ENCODE data around the gene ZNF276.

The ZNF276 gene

DNA sequence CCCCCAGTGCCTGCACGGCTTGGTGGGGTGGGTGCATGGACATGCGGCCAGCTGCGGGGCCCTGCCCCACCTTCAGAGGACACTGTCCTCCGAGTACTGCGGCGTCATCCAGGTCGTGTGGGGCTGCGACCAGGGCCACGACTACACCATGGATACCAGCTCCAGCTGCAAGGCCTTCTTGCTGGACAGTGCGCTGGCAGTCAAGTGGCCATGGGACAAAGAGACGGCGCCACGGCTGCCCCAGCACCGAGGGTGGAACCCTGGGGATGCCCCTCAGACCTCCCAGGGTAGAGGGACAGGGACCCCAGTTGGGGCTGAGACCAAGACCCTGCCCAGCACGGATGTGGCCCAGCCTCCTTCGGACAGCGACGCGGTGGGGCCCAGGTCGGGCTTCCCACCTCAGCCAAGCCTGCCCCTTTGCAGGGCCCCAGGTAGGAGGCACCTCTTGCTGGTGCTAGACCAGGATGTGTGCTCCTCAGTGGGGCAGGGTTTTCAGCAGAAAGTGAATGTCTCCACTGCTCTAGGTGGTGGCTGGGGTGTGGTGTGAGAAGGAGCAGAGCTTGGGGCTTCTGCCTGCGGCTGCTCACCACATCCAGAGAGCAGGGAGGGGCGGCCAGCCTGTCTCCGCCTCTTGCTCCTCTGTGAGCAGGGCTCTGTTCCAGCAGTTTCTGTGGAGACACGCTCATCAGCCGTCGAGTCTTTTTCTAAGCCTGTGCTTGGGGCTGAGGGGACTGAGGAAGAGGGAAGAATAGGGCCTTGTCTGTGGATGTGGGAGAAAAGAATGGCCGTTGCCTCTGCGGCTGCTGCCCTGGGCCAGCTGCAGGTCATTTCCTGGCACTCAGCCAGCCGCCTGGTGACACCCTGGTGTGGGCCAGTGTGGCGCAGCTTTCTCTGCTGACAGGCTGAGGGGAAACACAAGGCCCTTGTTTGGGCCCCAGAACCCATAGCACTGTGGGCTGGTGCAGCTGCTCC lies 2.2 kb downstream of the ZNF276 start:
- H3K4me3 ChIP-seq (ENCODE audit: low read depth in 1 of 2, low read length in 1 of 2), result peak overlapping the region; percentile 86 to 96
- peak overlapping the region; percentile 100 for H3K27ac ChIP-seq
- H3K27me3 ChIP-seq, result no peaks in the 10 kb centered on the region
- peaks cover 61% of the 10 kb centered on the region for H3K36me3 ChIP-seq
- no peaks in the 10 kb centered on the region for H3K9me3 ChIP-seq
- H3K4me1 ChIP-seq (ENCODE audit: control insufficient read depth in 1 of 2, insufficient read depth in 1 of 2, low read depth in 1 of 2, low read length in 1 of 2), result peaks cover 46 to 52% of the 10 kb centered on the region in 2 experiments
- TF ChIP-seq, protein P1, sequence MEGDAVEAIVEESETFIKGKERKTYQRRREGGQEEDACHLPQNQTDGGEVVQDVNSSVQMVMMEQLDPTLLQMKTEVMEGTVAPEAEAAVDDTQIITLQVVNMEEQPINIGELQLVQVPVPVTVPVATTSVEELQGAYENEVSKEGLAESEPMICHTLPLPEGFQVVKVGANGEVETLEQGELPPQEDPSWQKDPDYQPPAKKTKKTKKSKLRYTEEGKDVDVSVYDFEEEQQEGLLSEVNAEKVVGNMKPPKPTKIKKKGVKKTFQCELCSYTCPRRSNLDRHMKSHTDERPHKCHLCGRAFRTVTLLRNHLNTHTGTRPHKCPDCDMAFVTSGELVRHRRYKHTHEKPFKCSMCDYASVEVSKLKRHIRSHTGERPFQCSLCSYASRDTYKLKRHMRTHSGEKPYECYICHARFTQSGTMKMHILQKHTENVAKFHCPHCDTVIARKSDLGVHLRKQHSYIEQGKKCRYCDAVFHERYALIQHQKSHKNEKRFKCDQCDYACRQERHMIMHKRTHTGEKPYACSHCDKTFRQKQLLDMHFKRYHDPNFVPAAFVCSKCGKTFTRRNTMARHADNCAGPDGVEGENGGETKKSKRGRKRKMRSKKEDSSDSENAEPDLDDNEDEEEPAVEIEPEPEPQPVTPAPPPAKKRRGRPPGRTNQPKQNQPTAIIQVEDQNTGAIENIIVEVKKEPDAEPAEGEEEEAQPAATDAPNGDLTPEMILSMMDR (IDR thresholded peaks at IDR 0.05), result no peak

GRCh38 chr16:89727406-89728120 lies 6.2 kb downstream of the ZNF276 start:
- H3K27ac ChIP-seq, result peak overlapping the region; percentile 42
- H3K4me3 ChIP-seq (ENCODE audit: low read depth in 1 of 2, low read length in 1 of 2), result no peak overlapping the region
- H3K36me3 ChIP-seq, result peaks cover 100% of the 10 kb centered on the region
- no peaks in the 10 kb centered on the region for H3K9me3 ChIP-seq
- peaks cover 22 to 29% of the 10 kb centered on the region in 2 experiments for H3K4me1 ChIP-seq (ENCODE audit: control insufficient read depth in 1 of 2, insufficient read depth in 1 of 2, low read depth in 1 of 2, low read length in 1 of 2)
- TF ChIP-seq, protein P1 (IDR thresholded peaks at IDR 0.05), result no peak
- no peaks in the 10 kb centered on the region for H3K27me3 ChIP-seq

DNA sequence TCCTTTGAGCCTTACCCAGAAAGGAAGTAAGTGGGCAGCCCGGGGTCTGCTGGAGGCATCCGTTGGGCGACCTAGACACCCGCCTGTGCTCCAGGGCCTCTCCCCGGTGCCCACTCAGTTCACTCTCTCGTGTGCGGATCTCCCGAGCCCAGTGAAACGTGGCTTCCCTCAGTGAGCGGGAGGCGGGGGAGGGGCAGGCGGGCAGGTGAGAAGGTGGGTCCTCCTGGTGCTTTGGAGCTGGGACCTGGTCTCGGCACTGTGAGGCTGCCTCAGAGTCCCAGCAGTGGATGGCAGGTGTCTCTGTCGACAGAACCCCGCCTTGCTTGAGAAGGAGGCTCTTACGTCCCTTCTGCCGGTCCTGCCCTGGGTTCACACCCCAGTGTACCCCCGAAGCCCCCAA lies 8.0 kb downstream of the ZNF276 start:
- H3K9me3 ChIP-seq, result no peaks in the 10 kb centered on the region
- peak overlapping the region; percentile 33 for H3K27ac ChIP-seq
- peaks cover 4 to 12% of the 10 kb centered on the region in 2 experiments for H3K4me1 ChIP-seq (ENCODE audit: control insufficient read depth in 1 of 2, insufficient read depth in 1 of 2, low read depth in 1 of 2, low read length in 1 of 2)
- H3K36me3 ChIP-seq, result peaks cover 100% of the 10 kb centered on the region
- TF ChIP-seq, protein P1 (IDR thresholded peaks at IDR 0.05), result no peak
- H3K27me3 ChIP-seq, result no peaks in the 10 kb centered on the region
- no peak overlapping the region for H3K4me3 ChIP-seq (ENCODE audit: low read depth in 1 of 2, low read length in 1 of 2)

DNA sequence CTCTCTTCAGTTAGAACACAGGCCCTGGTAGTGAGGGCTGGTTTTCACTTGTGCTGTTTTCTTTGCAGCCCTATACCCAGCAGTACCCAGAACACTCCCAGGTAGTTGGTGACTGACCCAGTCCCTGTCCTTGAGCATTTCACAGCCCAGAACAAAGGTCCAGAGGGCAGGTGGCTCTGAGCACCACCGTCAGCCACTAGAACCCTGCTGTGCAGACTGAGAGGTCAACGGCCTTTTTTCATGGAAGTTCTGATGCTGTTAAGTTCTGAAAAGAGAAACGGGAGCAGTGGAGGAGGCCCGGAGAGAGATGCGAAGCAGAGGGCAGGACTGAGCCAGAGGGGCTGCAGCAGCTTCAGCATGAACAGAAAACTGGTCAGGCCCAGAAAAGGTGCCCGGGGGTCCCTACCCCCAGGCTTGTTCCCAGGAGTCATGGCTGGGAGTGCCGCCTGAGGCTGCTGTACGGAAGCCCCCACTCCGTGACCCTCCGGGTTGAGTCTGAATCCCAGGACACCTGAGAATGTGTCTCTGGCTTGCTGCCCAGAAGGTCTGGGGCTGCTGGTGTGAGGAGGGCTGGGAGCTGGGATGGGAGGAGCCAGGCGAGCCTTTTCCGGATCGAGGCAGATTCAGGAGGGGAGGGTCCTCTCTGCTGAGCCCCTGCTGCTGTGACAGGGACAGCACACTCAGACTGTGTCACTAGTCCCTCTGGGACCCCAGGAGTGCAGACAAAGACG lies 8.7 kb downstream of the ZNF276 start:
- Histone ChIP-seq H3K36me3 (peaks cover 100% of the 10 kb centered on the region), H3K4me1 (ENCODE audit: control insufficient read depth in 1 of 2, insufficient read depth in 1 of 2, low read depth in 1 of 2, low read length in 1 of 2) (peaks cover 0 to 5% of the 10 kb centered on the region in 2 experiments), H3K9me3 (no peaks in the 10 kb centered on the region)

More for the DNA sequence above, 8.7 kb downstream of the ZNF276 start:
- no peak overlapping the region for H3K4me3 ChIP-seq (ENCODE audit: low read depth in 1 of 2, low read length in 1 of 2)
- H3K27ac ChIP-seq, result peak overlapping the region; percentile 33
- TF ChIP-seq, protein P1 (IDR thresholded peaks at IDR 0.05), result no peak
- no peaks in the 10 kb centered on the region for H3K27me3 ChIP-seq
